Stimulated activated CD4-positive, alpha-beta T cell treated with anti-CD3 and anti-CD28 coated beads, Interleukin-12 subunit alpha, Interleukin-12 subunit beta, amount 100 ng/mL, for 48 hours (primary cell): Measurements from ENCODE around the gene PACS2.
"Not testable (repeated sequence)": the region's sequence is repeated elsewhere in the genome, so short reads cannot be mapped to it uniquely, and the experiment has no call there.

Source experiments
- DNase-seq, 3 donors: peaks; one replicate each; pipeline ENCODE4 v3.0.0-alpha.2; 2020; ENCODE audit warnings: low read depth in 2 of 3, low spot score in 1 of 3

Gene PACS2

DNA sequence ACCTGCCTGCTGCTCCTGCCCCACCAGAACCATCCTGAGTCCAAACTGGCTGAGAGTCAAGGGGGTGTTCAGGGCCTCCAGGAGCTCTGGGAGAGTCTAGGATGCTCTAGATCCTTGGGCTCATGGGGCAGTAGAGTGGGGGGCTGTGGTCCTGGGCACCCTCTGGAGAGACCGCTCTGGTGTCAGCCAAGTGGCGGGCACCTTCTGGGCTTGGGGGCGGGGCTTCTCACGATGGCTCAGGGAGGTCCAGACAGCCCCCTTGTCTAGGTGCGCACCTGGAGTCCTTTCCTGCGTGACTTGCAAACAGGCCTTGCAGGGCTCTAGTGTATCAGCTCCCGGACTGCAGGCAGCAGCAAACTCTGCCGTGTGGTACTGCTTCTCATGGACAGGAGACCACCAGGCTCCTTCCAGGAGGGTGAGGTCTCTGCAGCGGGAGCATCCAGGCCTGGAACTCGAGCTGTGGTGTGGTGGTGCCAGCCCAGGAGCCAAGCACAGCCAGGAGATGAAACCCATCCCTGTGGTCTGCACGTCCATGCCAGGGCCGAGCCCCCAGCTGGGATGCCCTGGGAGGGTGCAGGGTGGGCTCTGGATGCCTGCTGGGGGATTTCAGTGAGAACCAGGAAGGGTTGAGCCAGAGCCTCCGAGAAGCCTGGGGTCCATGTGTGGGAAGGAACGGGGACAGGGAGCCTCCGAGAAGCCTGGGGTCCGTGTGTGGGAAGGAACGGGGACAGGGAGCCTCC is 15.0 kb downstream of the PACS2 start:
- DNase-seq = no peak

DNA sequence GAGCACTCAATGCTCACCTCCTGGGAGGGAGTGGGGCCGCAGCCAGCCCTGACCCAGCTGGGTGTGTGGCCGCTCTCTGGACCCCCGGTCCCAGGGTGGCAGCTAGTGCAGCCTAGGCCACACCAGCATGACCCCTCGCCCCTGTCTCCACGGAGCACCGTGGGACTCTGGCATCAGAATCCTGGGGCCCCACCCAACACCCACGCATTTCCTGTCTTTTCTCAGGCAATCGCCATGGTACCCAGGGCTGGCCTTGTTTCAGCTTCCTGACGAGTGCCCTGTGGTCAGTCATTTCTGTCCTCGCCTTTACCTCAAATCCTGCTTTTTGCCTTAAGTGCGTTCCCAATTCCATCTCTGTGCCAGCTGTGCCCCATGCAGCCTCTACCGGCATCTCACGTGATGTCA is 15.9 kb downstream of the PACS2 start:
- DNase-seq = no peak

DNA sequence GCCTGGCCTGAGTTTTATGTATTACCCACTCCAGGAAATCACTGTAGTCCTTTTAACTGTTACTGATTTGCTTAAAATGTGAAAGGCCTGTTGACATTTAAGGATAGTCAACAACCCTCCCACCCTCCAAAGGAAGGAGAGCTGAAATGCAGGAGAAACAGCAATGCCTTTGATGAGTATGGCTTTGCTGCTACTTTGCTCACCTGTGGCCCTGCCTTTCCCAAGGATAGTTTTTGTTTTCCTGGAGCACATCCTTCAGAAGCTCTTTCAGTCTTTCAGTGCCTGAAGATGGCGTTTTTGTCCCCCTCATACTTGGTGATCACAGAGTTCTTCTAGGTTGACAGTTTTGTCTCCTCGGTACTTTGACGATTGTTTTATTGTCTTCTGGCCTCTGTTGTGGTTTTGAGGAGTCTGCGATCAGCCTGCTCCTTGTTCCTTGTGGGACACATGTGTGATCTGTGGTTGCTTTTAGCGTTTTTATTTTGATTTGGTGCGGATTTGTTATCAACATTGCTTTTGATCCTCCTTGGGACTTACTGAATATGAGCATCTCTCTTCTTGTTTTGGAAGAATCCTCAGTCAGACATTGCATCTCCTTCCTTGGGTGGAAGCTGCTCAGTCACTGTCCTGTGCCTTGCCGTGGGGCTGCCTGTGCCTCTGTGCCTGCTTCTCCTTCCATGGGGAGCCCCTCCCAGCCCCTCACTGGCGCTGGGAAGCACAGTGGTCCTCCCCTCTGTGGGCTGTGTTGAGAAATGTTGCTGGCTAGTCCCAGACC is 17.2 kb downstream of the PACS2 start:
- no peak for DNase-seq

DNA sequence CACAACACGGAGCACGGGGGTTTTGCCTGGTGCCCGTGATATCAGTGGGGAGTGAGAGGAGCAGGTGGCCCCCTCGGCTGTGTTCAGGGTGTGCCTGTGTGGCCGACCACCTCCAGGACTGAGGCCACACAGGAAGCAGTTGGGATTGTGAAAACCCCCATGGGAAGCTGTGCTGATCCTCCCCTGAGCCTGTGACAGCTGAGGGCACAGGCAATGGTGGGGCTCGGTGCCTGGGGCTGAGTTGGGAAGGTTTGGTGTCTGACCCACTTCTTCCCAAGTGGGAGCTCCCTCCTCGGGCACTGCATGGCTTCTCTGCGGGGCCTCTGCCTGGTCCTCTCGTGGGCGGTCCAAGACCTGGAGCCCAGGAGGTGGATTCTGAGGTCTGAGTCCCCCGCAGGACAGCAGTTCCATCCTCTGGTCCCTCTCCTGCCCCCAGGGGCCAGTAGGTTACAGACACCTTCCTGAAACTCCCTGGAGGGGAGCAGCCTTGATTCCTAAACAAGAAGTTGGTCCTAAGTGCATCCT is 17.9 kb downstream of the PACS2 start:
- no peak for DNase-seq

DNA sequence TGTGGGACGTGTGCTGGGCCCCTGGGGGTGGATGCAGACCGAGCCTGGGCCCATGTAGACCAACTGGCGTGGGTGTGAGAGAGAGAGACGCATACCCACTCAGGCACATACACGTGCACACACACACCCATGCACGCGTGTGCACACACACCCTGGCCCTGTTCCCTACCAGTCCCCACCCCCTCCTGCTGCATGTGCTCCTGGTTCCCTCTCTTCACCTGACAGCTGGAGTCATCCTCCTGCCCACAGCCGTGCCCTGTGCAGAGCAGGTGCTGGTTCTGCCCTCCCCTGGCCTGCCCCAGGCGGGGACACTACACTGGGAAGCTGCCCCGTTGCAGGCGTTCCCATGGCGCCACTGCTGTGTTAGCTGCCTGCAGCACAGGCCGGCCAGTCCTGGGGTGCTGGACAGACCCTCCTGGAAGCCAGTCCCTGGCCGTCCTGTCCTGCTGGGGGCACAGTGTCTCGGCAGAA is 18.5 kb downstream of the PACS2 start:
- no peak for DNase-seq

DNA sequence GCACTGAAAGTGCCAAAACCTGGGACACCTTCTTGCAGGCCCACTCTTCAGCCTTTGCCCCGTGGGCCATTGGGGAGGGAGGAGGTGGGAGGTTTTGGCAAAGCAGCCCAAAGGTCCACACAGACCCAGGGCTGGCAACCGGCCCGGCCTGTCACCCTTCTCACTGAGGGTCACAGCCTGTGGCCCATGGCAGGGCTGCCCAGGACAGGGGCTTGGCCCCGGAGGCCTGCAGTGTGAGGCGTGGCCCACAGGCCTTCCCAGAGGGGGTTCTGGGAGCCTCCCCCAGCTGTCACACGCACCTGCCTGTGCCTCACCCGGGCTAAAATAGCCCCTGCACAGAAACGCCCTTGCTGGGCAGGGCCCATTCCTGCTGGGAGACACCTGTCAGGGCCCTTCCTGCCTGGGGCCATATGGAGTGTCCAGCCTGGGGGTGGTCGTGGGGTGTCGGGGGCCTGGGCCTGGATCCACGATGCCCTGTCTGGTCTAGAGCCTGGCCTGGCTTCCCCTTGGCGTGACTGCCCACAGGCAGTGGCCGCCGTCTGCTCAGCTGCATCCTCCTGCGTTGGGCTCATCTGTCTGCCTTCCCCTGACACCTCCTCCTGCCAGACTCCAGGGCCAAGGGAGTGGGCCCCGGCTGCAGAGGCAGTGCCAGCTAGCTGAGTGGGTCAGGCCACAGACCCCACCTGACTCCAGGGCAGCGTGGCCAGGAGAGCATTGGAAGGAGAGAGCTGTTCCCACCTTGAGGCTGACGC is 19.2 kb downstream of the PACS2 start:
- no peak for DNase-seq

DNA sequence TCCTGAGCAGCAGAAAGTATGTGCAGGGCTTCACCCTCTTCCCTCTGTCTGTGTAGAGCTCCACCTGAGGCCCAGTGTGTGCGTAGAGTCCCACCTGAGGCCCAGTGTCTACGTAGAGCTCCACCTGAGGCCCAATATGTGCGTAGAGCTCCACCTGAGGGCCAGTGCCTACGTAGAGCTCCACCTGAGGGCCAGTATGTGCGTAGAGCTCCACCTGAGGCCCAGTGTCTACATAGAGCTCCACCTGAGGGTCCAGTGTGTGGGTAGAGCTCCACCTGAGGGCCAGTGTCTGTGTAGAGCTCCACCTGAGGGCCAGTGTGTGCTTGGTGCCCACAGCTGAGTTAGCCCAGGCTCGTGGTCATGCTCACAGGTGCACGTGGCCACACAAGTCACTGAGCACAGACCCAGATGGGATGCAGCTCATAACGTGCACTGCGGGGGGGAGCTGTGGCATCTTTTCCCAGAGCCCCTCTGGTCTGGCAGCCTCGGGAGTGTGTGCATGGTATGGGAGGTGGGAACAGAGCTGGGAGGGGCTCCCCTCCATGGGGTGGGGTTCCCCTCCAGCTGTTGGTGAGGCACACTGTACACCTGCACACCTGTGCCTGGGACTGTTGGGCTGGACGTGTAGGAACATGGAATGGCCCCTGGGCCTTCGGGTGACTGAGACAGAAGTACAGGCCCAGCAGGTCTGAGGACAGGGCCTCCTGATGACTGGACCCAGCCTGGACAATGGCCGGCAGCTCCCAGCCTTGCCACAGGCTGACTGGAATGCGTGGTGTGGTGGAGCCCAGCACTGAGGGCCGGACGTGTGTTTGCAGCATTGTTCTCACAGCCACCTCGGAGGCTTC is 20.1 kb downstream of the PACS2 start:
- DNase-seq = no peak

DNA sequence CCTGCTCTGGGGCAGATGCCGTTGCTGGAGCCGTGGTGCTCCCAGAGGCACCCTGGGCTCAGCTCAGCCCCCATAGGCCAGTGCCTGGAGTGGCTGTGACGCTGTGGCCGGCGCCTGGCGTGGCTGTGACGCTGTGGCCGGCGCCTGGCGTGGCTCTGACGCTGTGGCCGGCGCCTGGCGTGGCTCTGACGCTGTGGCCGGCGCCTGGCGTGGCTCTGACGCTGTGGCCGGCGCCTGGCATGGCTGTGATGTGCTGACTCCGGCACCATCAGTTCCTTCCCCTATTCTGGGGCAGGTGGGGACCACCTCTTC is 20.6 kb downstream of the PACS2 start:
- not testable (repeated sequence) for DNase-seq

DNA sequence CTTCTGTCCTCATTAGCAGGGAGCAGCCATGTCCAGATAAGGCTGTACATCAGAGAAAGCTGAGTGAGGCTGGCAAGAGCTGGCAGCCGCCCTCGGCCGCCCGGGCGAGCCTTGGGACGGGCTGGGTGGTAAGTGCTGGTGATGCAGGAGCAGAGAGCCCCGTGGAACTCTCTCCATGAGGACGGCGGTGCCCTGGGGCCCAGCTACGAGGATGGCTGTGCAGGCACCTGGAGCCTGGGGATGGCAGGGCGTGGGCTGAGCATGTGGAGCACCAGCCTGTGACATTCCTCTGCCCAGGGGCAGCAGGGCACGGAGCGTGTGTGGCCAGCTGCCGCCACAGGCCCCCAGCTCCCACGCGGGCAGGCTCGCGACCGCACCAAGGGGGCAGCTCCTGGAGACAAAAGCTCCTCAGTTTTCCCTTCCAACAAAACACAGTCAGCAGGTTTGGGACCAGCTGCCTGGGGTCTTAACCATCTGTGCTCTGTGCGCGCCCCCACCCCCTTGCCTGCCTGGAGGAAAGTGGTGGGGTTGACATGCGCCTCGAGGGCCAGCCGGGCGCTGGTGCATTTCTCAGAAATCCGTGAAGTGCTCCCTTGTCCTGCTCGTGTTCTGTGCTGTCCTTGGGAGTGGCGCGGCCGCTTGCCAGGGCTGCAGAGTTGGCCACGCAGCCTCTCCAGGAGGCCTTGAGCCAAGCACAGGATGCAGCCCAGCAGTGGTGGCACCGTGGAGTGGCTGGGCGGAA is 21.4 kb downstream of the PACS2 start:
- no peak for DNase-seq

DNA sequence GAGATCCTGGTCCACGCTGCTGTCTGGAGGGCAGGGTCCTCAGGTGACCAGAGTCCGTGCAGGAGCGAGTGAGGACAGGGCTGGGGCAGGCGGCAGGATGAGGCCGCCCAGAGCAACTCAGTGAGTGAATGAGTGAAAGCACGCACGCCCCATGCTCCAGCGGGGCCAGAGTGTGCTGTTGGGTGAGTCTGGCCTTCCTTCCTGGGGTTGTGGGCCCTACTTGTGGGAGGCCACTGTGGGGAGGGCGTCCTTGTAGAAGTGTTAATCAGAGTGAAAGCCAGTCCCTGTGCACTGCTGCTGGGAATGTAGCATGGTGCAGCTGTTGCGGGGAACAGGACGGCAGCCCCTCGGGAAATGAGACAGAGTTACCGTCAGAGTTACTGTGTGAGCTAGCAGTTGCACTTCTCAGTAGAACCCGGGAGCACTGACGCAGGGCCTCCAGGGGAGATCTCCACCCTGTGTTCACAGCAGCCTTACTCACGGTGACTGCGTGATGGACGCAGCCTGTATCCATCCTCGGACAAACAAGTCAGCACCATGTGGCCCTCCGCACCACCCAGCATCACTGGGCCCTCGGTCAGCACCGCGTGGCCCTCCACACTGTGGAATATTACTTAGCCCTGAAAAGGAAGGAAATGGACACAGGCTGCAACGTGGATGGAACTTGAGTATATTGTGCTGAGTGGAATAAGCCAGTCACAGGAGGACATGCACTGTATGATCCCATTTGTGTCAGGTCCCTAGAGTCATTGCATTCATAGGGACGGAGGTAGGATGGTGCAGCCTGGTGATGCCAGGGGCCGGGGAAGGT is 22.1 kb downstream of the PACS2 start:
- DNase-seq = no peak

DNA sequence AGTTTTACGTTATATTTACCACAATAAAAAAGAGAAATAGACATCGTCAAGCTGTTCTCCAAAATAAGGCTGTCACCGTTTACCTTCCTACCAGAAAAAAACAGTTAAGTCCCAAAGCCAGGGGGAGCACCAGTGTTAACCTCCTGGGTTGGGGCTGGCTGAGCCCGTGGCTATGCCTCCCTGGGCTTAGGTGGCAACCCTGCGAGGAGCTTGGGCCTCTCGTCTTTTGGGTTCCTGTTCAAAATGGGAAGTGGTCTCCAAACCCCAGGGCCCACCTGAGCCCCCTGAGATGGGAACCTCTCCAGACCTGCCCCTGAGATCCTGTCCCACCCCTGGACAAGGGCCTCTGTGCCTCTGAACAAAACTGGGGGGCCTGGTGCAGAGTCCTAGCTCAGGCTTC is 22.9 kb downstream of the PACS2 start:
- no peak for DNase-seq

DNA sequence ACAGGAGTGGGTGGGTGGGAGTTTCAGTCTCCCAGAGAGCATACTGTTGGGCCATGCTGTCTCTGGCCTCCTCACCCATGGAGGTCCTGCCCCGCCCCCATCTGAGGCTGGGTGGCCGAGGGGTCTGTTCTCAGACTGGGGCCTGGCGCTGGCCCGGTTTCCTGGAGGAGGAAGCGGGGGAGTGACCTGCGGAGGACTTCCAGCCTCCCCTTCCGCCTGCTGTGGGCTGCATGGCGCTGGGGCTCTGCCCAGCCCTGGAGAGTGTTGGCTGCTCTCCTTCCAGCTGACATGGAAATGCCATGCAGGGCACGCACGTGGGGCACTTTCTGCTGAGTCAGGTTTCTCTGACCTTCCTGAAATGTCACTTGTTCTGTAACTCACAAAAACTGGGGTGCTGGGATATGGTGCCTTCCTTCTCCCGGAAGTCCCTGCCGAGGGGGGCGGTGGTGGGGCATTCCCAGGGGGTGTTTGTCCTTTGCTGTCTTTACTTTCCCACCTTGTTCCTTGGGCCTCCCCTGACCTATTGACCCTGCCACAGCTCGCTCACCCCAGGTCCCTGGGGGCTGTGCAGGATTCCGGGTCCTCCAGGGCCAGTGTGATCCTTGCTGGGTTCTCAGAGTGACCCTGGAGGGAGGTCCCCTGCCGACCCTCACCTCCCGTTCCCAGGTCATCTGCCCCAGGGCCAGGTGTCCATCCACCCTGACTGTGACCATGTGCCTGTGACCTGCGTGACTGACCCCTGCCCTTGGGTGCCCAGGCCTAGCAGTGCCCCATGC is 23.6 kb downstream of the PACS2 start:
- no peak for DNase-seq

DNA sequence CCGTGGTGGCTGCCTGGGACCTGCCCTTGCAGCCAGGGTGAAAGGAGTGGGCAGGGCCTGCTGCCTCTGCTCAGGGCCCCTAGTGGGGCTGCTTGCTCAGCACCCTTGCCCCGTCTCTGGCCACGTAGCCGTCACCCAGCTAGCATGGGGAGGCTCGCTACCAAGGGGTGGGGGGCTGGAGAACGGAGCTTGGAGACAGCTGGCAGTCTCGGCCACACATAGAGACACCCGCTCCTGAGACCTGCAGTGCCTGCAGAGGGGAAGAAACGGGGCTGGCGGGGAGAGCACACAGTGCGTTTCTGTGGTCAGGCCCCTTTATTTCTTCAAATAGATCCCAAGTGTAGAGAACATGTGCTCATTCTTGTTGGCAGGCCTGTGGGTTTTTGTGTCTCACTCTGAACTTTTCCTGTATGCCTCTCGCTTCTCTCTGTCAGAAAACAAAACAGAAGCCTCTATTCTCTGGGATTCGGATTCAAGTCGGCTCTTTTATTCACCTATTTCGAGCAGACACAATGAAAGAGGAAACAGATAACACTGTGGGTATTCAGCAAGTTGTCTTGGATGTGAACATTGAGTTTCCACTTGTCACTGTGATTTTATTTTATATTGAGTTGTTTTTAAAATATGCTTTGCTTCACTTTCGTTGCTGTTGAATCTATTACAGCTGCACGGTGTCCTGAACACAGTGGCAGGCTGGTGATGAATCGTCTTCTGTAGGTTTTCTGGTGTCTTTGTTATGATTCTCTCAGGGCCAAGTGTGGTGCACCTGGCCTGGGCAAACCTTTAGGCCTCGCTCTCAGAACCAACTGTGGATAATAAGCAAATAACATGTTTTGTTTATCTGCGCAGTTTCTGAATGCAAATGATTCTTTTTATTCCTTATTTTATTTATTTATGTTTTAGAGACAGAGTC is 26.5 kb downstream of the PACS2 start:
- DNase-seq = no peak

DNA sequence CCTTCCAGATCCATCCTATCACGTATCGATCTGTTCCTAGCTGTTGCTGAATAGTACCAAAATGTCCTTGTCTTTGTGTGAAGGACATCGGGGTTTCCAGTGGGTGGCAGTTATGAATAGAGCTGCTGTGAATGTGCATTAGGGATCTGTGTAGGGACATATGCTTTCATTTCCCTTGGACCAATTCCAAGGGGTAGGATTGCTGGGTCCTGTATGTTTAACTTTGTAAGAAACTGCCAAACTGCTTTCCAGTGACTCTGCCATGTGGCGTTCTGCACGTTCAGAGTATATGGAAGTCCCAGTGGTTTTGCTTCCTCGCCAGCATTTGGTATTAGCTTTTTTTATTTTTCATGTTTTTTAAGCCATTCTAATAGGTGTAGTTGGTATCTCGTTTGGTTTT is 28.6 kb downstream of the PACS2 start:
- DNase-seq = no peak

DNA sequence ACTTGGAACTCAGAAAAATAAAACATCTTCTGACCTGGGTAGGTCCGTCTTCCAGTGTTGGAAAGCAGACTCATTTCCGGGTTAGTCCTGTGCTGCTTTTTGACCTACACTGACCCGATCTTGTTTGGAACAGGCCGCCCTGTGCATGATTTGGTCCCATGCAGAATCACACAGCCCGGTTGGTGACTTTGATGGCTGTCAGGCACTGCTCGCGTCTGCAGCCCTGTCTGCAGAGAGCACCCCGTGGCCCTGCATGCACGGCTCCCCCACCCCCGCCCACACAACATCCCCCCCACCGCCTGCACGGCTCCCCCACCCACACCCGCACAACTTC is 31.6 kb downstream of the PACS2 start:
- DNase-seq = no peak

DNA sequence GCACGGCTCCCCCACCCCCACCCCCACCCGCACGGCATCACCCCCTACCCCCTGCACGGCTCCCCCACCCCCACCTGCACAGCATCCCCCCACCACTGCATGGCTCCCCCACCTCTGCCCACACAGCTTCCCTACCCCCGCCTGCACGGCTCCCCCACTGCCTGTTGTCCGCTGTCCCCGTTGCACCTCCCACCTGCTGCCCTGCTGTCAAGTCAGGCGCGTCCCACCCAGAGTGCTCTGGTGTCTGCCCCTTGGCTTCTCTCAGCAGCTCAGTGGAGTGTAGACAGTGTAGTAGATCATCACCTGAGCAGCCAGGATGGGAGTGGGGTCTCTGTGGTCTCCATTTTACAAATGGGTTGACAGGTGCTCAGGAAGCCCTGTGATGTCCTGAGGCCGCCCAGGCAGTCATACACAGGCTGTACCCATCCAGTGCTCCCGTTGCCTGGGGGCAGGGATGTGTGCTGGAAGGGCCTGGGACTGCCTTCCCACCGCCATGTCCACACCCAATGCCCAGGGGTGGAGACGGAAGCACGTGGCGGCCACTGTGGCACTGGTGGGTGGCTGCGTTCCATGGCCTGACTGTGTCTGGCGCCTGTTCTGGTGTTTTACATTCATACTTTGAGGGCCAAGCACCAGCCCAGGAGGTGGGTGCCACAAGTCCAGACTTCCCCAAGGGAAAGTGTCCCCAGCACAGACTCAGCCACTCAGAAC is 32.5 kb downstream of the PACS2 start:
- no peak for DNase-seq

DNA sequence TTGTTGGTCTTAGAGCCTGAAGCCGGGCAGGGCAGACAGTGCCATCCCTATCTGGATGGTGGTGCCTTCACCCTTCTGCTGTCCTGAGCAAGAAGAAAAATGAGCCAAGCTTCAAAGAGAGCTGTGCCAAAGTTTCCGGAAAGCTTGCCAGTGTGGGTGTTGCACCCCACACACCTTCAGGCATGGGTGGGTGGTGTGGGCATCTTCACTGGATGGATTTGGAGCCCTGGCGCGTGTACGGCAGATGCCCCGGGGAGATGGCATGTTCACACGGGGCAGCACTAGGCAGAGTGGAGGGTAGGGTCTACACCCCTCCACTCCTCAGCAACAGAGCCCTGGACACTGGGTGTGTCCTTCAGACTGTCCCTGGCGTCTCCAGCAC is 33.0 kb downstream of the PACS2 start:
- DNase-seq = no peak
